ENCODE results near the gene OR51I2. TPM values are rescaled to one million over a fixed set of nuclear protein-coding genes. Genes with fewer than 3 reads are reported as not detected.

OR51I2 gene, protein sequence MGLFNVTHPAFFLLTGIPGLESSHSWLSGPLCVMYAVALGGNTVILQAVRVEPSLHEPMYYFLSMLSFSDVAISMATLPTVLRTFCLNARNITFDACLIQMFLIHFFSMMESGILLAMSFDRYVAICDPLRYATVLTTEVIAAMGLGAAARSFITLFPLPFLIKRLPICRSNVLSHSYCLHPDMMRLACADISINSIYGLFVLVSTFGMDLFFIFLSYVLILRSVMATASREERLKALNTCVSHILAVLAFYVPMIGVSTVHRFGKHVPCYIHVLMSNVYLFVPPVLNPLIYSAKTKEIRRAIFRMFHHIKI
- not detected in 5 replicates for total RNA-seq (2022; extraction: Qiagen RNA extraction; ENCODE audit: low read depth)

DNA sequence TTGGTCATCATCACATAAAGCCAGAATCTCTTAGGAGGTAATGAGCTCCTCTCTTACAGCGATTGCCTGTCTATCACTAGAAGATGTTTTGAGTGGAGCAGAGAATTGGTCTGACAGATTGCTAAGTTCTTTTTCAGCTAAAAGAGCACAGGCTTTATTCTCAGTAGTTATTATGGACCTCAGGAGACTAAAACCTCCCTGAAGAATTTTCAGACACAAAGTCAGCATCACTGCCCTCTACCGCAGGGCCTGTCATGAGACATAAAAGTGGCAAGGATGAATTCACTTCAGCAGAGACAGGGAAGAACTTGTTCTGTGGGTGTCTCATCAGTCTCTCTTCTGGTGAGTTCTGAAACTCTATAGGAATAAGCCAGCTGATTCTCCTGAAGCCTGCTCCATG is at the start of gene OR51I2:
Gene OR51I2 (plus strand): TSS at position 301 of the 400 bp plus-strand sequence. CDS start 4,166 bp downstream, outside the sequence.

DNA sequence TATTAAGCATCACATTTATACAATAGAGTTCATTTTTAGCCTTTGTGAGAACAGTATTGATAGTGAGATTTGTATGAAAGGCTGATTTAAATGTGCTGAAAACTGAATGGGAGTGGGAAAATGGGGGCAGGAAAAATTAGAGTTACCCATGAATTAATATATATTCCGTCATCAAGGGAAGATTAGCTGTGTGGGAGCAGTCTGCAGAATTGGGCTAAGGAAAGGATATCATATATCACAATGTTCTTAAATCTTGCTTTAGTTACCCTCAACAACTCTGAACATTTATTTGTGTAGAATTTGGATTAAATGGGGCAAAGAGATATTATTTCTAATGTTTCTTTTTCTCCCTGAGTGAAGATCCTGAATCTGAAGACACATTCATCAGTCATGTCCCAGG is 27.3 kb upstream of the OR51I2 start, which contains the start of gene OR51Q1:
Gene OR51Q1 (plus strand): TSS at position 301 of the 400 bp plus-strand sequence. CDS start 90 bp downstream, at position 391.

DNA sequence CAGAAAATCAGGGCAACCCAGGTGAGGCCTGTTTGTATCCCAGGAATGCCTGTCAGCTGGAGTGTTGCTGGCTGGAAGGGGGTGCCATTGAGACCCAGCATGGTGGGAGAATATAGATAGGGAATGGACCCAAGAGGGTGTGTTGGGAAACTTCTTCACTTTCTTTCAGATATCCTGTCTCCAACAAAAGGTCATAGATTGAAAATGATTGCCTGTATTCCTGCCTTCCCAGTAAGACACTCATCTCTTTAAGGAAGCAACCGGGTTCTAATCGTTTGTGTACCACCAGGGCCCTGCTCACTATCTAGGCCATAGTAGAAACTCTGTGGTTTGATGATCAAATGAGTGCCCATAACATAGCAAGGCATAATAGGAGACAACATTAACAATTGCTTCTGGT is 7.7 kb upstream of the OR51I2 start, which contains the start of gene OR51I1:
Gene OR51I1 (minus strand): TSS at position 101 of the 400 bp plus-strand sequence. CDS start 0 bp downstream, at position 101.

DNA sequence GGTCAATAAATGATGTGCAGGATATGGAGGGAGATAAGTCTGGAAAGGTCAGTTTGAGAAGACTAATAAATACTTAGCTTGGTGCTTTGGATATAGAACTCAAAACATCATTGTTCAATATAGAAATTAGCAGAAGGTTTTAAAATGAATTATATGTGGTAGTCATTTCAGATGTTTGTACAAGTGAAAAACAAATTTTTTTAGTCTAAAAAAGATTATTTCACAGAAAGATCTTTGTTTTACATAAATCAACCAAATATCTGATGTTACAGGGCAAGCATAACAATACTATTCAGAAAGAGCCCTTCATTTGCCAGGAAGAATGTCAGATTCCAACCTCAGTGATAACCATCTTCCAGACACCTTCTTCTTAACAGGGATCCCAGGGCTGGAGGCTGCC is 39.3 kb downstream of the OR51I2 start, which contains the start of gene OR52D1:
Gene OR52D1 (plus strand): TSS at position 301 of the 400 bp plus-strand sequence. CDS start 22 bp downstream, at position 323.

Other genes starting within 250 kb of the OR51I2 start
- not detected in 5 replicates for gene OR51V1, start 248.6 kb upstream of the OR51I2 start, total RNA-seq (2022; extraction: Qiagen RNA extraction; ENCODE audit: low read depth)
- gene HBB, start 222.3 kb upstream of the OR51I2 start, total RNA-seq (2022; extraction: Qiagen RNA extraction; ENCODE audit: low read depth) = not detected in 5 replicates
- gene HBD, start 214.8 kb upstream of the OR51I2 start, total RNA-seq (2022; extraction: Qiagen RNA extraction; ENCODE audit: low read depth) = not detected in 5 replicates
- not detected in 5 replicates for gene HBG1, start 199.5 kb upstream of the OR51I2 start, total RNA-seq (2022; extraction: Qiagen RNA extraction; ENCODE audit: low read depth)
- not detected in 5 replicates for gene HBG2, start 194.5 kb upstream of the OR51I2 start, total RNA-seq (2022; extraction: Qiagen RNA extraction; ENCODE audit: low read depth)
- gene HBE1, start 179.4 kb upstream of the OR51I2 start, total RNA-seq (2022; extraction: Qiagen RNA extraction; ENCODE audit: low read depth) = 0.25 TPM in 1 of 5 replicates, not detected in the others
- not detected in 5 replicates for gene OR51B4, start 147.4 kb upstream of the OR51I2 start, total RNA-seq (2022; extraction: Qiagen RNA extraction; ENCODE audit: low read depth)
- gene OR51B2, start 125.0 kb upstream of the OR51I2 start, total RNA-seq (2022; extraction: Qiagen RNA extraction; ENCODE audit: low read depth) = not detected in 5 replicates
- gene OR51B5, start 105.8 kb upstream of the OR51I2 start, total RNA-seq (2022; extraction: Qiagen RNA extraction; ENCODE audit: low read depth) = 0.07 to 0.09 TPM in 2 of 5 replicates, not detected in the others
- not detected in 5 replicates for gene OR51B6, start 97.8 kb upstream of the OR51I2 start, total RNA-seq (2022; extraction: Qiagen RNA extraction; ENCODE audit: low read depth)
- not detected in 5 replicates for gene OR51M1, start 65.5 kb upstream of the OR51I2 start, total RNA-seq (2022; extraction: Qiagen RNA extraction; ENCODE audit: low read depth)
- gene OR51Q1, start 27.2 kb upstream of the OR51I2 start, total RNA-seq (2022; extraction: Qiagen RNA extraction; ENCODE audit: low read depth) = not detected in 5 replicates
- gene OR51I1, start 7.8 kb upstream of the OR51I2 start, total RNA-seq (2022; extraction: Qiagen RNA extraction; ENCODE audit: low read depth) = not detected in 5 replicates
- gene OR52D1, start 39.4 kb downstream of the OR51I2 start, total RNA-seq (2022; extraction: Qiagen RNA extraction; ENCODE audit: low read depth) = not detected in 5 replicates
- not detected in 5 replicates for gene UBQLN3, start 60.6 kb downstream of the OR51I2 start, total RNA-seq (2022; extraction: Qiagen RNA extraction; ENCODE audit: low read depth)
- not detected in 5 replicates for gene UBQLNL, start 67.4 kb downstream of the OR51I2 start, total RNA-seq (2022; extraction: Qiagen RNA extraction; ENCODE audit: low read depth)
- gene OR52H1, start 99.2 kb downstream of the OR51I2 start, total RNA-seq (2022; extraction: Qiagen RNA extraction; ENCODE audit: low read depth) = not detected in 5 replicates
- not detected in 5 replicates for gene OR52B6, start 131.6 kb downstream of the OR51I2 start, total RNA-seq (2022; extraction: Qiagen RNA extraction; ENCODE audit: low read depth)
- 8.9 to 13.1 TPM (median 12.4 TPM) in 5 replicates for gene TRIM6, start 147.3 kb downstream of the OR51I2 start, total RNA-seq (2022; extraction: Qiagen RNA extraction; ENCODE audit: low read depth)
- gene TRIM34, start 175.7 kb downstream of the OR51I2 start, total RNA-seq (2022; extraction: Qiagen RNA extraction; ENCODE audit: low read depth) = 2.7 to 5.1 TPM (median 3.9 TPM) in 5 replicates
- 11.8 to 13.5 TPM (median 12.2 TPM) in 5 replicates for gene TRIM5, start 235.8 kb downstream of the OR51I2 start, total RNA-seq (2022; extraction: Qiagen RNA extraction; ENCODE audit: low read depth)
- 0.39 to 1.9 TPM (median 0.85 TPM) in 5 replicates for gene TRIM22, start 240.5 kb downstream of the OR51I2 start, total RNA-seq (2022; extraction: Qiagen RNA extraction; ENCODE audit: low read depth)

Measured in A549 treated with RU486 at 1 μM for 4 hours (cell line).